ENCODE data around the gene CHPT1.

DNA sequence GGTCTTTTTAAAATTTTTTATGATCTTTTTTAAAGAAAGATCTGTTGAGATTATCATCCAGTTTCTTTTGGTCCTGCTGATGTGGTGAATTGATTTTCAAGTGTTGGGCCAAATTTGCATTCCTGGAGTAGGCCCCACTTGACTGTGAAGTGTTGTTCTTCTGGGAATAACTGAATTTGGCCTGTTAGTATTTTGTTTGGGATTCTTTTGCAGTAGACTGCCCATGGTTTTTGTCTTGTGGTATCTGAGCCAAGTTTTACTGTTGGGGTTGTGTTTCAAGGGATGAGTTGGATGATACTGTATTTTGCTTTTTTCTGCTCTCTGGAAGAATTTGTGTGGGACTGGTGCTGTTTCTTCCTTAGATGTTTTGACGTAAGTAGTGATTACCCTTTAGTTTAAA is 45.8 kb downstream of the CHPT1 start:
- TF ChIP-seq, protein P1, sequence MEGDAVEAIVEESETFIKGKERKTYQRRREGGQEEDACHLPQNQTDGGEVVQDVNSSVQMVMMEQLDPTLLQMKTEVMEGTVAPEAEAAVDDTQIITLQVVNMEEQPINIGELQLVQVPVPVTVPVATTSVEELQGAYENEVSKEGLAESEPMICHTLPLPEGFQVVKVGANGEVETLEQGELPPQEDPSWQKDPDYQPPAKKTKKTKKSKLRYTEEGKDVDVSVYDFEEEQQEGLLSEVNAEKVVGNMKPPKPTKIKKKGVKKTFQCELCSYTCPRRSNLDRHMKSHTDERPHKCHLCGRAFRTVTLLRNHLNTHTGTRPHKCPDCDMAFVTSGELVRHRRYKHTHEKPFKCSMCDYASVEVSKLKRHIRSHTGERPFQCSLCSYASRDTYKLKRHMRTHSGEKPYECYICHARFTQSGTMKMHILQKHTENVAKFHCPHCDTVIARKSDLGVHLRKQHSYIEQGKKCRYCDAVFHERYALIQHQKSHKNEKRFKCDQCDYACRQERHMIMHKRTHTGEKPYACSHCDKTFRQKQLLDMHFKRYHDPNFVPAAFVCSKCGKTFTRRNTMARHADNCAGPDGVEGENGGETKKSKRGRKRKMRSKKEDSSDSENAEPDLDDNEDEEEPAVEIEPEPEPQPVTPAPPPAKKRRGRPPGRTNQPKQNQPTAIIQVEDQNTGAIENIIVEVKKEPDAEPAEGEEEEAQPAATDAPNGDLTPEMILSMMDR (IDR thresholded peaks at IDR 0.05) = no peak
- no peak for TF ChIP-seq POLR2A (IDR thresholded peaks at IDR 0.05)
